HG03159 (cell line): ENCODE data around the gene FKBP4.

Experiments used
- ATAC-seq: cut with Tn5 transposase; IDR thresholded peaks from one replicate; pipeline ENCODE4 v1.9.1; 2021; ENCODE audit warnings: mild to moderate bottlenecking, moderate library complexity; ENCODE audit not compliant: unreplicated experiment

The FKBP4 gene

GRCh38 chr12:2844786-2845185, 50.0 kb downstream of the FKBP4 start:
- ATAC-seq: no peak

- ATAC-seq: no peak
Observed at GRCh38 chr12:2845280-2845679, 50.5 kb downstream of the FKBP4 start.

- no peak for ATAC-seq
Observed at GRCh38 chr12:2851931-2852330, 57.2 kb downstream of the FKBP4 start.

GRCh38 chr12:2853626-2854025, 58.9 kb downstream of the FKBP4 start:
- no peak for ATAC-seq
